ENCODE measurements around the gene KCNT2.

DNA sequence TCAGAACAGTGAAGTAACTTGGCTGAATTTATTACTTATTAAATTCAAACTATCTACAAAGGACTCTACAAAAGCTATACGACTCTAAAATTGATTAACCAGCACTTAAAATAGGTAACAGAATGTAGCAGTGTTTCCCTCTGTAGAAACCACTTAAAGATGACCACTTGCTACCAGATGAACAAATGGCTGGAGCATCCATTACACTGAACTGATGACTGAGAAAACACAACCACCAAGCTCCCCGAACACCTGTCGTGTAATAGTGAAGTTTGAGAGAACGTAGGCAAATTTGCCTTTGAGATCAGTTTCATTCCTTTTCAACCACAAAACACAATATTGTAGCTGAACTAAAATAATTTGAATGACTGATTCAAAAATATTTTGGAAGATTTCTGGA is 226.7 kb downstream of the KCNT2 start:
- TF ChIP-seq EZH2 (IDR thresholded peaks at IDR 0.05; ENCODE audit: insufficient read depth, poor library complexity, severe bottlenecking) (no peak), EZH2phosphoT487 (IDR thresholded peaks at IDR 0.05; ENCODE audit: insufficient read depth, low read depth) (no peak)
